IgD-negative memory B cell (primary cell): ENCODE results near the gene STMN3. TPM values are rescaled to one million over a fixed set of nuclear protein-coding genes. Genes with fewer than 3 reads are reported as not detected.

ENCODE experiments used
- H3K27ac Mint-ChIP-seq, 3 donors: one replicate each; pipeline ENCODE4 v1.8.0; 2020 to 2022; ENCODE audit warnings: mild to moderate bottlenecking in 3 of 3, mixed read lengths in 3 of 3, moderate library complexity in 1 of 3
- H3K27me3 Mint-ChIP-seq: one replicate; pipeline ENCODE4 v1.8.0; 2021; ENCODE audit warnings: mixed read lengths
- H3K36me3 Mint-ChIP-seq: one replicate; pipeline ENCODE4 v1.8.0; 2020; ENCODE audit warnings: mild to moderate bottlenecking, mixed read lengths
- H3K4me1 Mint-ChIP-seq, 3 donors: one replicate each; pipeline ENCODE4 v1.8.0; 2020 to 2022; ENCODE audit warnings: mixed read lengths in 3 of 3, mild to moderate bottlenecking in 1 of 3
- H3K4me3 Mint-ChIP-seq, 4 donors: one replicate each; pipeline ENCODE4 v1.8.0; 2020 to 2022; ENCODE audit warnings: mild to moderate bottlenecking in 4 of 4, mixed read lengths in 4 of 4, moderate library complexity in 3 of 4
- H3K9me3 Mint-ChIP-seq, 3 donors: one replicate each; pipeline ENCODE4 v1.8.0; 2020 to 2021; ENCODE audit warnings: mixed read lengths in 3 of 3, mild to moderate bottlenecking in 1 of 3
- polyA plus RNA-seq: library from polyadenylated mRNA; unstranded; fragments of 300-500 nt; fragmentation: Illumina TruSeq; gene quantifications from one replicate; pipeline ENCODE4 v1.2.3, GENCODE V29; 2021

The STMN3 gene
- polyA plus RNA-seq, 1 donor from 2014 or later, result 2.7 TPM

GRCh38 chr20:63695424-63696305 lies 42.4 kb upstream of the STMN3 start:
- Mint-ChIP-seq H3K36me3 (no peaks in the 10 kb centered on the region), H3K27ac (no peak overlapping the region), H3K9me3 (no peaks in the 10 kb centered on the region), H3K4me3 (no peak overlapping the region), H3K27me3 (no peaks in the 10 kb centered on the region), H3K4me1 (peaks cover 0 to 4% (median 0%) of the 10 kb centered on the region in 3 donors)

DNA sequence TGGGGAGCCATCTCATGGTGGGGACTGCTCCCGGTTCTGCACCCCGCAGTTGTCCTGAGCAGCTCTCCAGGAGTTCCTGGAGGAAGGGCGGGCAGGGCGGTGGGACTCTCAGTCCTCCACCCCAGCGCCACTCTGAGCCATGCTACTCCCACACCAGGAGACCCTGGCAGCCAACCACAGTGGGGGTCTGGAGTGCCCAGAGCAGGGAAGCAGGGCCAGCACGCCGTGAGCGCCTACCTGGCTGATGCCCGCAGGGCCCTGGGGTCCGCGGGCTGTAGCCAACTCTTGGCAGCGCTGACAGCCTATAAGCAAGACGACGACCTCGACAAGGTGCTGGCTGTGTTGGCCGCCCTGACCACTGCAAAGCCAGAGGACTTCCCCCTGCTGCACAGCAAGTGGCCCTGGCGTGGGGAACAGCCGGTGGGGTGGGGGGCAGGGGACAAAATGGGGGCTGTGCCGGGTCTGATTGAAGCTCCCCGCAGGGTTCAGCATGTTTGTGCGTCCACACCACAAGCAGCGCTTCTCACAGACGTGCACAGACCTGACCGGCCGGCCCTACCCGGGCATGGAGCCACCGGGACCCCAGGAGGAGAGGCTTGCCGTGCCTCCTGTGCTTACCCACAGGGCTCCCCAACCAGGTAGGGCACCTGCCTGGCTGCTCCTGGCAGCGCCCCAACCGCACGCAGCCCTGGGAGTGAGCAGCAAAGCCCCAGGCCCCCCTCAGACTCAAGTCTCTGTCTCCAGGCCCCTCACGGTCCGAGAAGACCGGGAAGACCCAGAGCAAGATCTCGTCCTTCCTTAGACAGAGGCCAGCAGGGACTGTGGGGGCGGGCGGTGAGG lies 41.6 kb upstream of the STMN3 start:
- Mint-ChIP-seq H3K36me3 (no peaks in the 10 kb centered on the region), H3K9me3 (no peaks in the 10 kb centered on the region), H3K4me3 (no peak overlapping the region), H3K4me1 (peaks cover 0 to 4% (median 0%) of the 10 kb centered on the region in 3 donors), H3K27me3 (no peaks in the 10 kb centered on the region), H3K27ac (no peak overlapping the region)

- peak overlapping the region in 1 of 4 donors; percentile 8 for H3K4me3 Mint-ChIP-seq
- H3K27me3 Mint-ChIP-seq, result no peaks in the 10 kb centered on the region
- no peaks in the 10 kb centered on the region for H3K36me3 Mint-ChIP-seq
- no peaks in the 10 kb centered on the region for H3K9me3 Mint-ChIP-seq
- peaks cover 0 to 4% (median 0%) of the 10 kb centered on the region in 3 donors for H3K4me1 Mint-ChIP-seq
- no peak overlapping the region for H3K27ac Mint-ChIP-seq
Measured at GRCh38 chr20:63693733-63694583, 40.7 kb upstream of the STMN3 start.

DNA sequence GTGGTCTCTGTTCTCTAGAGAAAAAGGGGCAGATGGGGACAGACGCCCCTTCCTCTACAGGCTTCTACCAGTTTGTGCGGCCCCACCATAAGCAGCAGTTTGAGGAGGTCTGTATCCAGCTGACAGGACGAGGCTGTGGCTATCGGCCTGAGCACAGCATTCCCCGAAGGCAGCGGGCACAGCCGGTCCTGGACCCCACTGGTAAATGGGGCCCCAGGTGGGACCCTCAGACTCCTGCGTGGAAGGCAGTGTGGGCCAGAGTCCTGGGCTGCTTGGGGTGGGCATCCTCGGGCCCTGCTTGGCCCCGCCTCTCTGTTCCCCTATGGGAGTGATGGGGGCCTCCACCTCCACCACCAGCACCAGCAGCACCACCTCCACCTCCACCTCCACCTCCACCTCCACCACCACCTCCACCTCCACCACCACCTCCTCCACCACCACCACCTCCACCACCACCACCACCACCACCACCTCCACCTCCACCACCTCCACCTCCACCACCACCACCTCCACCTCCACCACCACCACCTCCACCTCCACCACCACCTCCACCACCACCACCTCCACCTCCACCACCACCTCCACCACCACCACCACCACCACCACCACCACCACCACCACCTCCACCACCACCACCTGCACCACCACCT lies 40.0 kb upstream of the STMN3 start:
- H3K36me3 Mint-ChIP-seq, result no peaks in the 10 kb centered on the region
- H3K27ac Mint-ChIP-seq, result peak overlapping the region in 1 of 3 donors; percentile 39
- H3K9me3 Mint-ChIP-seq, result no peaks in the 10 kb centered on the region
- peaks cover 0 to 4% (median 0%) of the 10 kb centered on the region in 3 donors for H3K4me1 Mint-ChIP-seq
- no peak overlapping the region for H3K4me3 Mint-ChIP-seq
- no peaks in the 10 kb centered on the region for H3K27me3 Mint-ChIP-seq

DNA sequence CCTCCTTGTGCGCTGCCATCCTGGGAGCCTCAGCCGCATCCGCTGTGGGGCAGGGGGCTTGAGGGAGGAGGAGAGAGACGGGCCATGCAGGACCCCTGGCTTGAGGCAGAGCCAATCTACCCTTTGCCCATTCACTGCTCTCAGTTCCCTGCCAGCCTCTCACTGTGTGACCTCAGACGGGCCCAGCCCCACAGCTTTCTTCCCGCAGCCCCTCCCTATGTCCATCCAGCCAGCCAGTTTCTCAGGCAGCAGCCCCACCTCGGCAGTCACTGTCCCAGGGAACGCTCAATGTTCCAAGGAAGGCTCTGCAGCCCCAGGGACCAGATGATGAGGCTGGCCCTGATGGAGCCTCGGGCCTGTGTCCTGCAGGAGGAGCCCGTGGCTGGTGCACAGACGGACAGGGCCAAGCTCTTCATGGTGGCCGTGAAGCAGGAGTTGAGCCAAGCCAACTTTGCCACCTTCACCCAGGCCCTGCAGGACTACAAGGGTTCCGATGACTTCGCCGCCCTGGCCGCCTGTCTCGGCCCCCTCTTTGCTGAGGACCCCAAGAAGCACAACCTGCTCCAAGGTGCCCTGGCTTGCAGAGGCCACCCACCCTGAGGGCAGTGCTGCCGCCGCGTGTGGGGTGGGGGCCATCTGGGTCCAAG lies 39.3 kb upstream of the STMN3 start:
- no peak overlapping the region for H3K4me3 Mint-ChIP-seq
- H3K9me3 Mint-ChIP-seq, result no peaks in the 10 kb centered on the region
- peak overlapping the region in 2 of 3 donors; percentile 25 to 39 for H3K27ac Mint-ChIP-seq

DNA sequence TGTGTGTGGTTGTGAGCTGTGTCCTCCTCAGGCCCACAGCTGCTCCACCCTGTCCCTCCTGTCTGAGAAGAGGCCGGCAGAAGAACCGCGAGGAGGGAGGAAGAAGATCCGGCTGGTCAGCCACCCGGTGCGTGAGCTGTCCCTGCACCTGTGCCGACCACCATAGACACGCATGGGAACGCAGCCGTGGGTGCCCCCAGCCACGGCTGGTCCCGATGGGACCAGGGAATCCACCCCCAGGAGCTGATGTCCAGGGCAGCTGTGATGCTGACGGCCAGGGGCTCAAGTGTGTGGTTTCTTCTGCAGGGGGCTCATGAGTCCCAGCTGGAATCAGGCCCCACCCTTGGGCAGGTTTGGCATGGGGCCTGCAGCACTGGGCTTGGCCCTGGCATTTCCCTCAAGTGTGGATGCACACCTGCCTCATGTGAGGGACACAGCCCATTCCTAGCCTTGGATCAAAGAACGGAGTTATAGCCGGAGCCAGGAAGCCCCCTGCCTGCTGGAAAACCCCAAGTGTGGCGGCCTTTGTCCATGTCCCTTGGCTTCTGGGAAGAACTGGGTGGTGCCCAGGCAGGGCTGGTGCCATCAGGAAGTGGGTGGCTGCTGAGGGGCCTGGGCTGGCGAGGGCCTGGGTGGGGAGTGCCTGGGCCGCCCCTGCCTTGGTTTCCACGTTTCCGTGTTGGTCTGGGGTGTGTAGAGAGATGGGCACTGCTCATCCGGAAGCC lies 38.6 kb upstream of the STMN3 start:
- Mint-ChIP-seq H3K4me1 (peaks cover 0 to 2% (median 0%) of the 10 kb centered on the region in 3 donors), H3K27me3 (no peaks in the 10 kb centered on the region), H3K27ac (peak overlapping the region in 1 of 3 donors; percentile 53), H3K36me3 (no peaks in the 10 kb centered on the region), H3K9me3 (no peaks in the 10 kb centered on the region), H3K4me3 (no peak overlapping the region)

More for the DNA sequence above, 39.3 kb upstream of the STMN3 start:
- Mint-ChIP-seq H3K4me1 (peaks cover 0 to 4% (median 0%) of the 10 kb centered on the region in 3 donors), H3K27me3 (no peaks in the 10 kb centered on the region), H3K36me3 (no peaks in the 10 kb centered on the region)

DNA sequence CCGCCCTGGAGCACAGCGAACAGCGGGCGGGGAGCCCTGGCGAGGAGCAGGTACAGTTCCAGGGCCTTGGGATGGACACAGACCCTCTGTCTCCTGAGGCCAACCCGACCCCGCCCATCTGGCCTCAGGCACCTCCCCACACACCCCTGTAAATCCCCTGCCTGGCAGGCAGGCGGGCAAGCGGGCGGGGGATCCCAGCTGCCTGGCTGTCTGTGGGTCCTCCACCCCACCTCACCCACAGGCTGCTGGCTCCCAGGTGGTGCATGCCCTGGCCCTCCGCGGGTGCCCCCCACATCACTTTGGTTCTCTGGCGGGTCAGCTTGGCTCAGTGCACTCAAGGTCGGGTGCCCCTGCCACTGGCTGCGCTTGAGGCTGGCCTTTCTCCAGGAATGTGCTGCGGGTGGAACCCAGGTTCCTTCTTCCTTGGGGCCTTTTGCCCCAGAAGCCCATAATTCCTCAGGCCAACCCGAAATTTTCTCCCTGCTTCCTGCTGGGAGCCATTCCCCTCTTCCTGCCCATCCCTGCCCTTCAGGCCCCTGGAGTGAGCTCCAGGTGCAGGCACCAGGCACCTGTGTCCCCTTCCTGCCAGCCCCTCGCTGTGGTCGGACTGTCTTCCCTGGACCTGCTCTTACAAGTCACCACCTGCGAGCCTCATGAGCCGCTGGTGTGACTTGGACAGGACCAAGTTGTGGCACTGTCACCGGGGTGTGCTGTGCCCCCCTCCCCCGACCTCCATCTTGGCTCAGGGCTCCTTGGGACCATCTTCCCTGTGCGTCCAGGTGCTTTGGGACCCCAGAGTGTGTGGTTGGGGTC lies 37.9 kb upstream of the STMN3 start:
- no peaks in the 10 kb centered on the region for H3K9me3 Mint-ChIP-seq
- H3K36me3 Mint-ChIP-seq, result no peaks in the 10 kb centered on the region
- peaks cover 0 to 2% (median 0%) of the 10 kb centered on the region in 3 donors for H3K4me1 Mint-ChIP-seq
- H3K4me3 Mint-ChIP-seq, result peak overlapping the region in 1 of 4 donors; percentile 69
- no peaks in the 10 kb centered on the region for H3K27me3 Mint-ChIP-seq
- H3K27ac Mint-ChIP-seq, result peak overlapping the region in 1 of 3 donors; percentile 53

GRCh38 chr20:63690003-63690897 lies 37.0 kb upstream of the STMN3 start:
- Mint-ChIP-seq H3K4me1 (peaks cover 0 to 2% (median 0%) of the 10 kb centered on the region in 3 donors), H3K9me3 (no peaks in the 10 kb centered on the region), H3K36me3 (no peaks in the 10 kb centered on the region), H3K27ac (no peak overlapping the region), H3K27me3 (no peaks in the 10 kb centered on the region), H3K4me3 (no peak overlapping the region)

DNA sequence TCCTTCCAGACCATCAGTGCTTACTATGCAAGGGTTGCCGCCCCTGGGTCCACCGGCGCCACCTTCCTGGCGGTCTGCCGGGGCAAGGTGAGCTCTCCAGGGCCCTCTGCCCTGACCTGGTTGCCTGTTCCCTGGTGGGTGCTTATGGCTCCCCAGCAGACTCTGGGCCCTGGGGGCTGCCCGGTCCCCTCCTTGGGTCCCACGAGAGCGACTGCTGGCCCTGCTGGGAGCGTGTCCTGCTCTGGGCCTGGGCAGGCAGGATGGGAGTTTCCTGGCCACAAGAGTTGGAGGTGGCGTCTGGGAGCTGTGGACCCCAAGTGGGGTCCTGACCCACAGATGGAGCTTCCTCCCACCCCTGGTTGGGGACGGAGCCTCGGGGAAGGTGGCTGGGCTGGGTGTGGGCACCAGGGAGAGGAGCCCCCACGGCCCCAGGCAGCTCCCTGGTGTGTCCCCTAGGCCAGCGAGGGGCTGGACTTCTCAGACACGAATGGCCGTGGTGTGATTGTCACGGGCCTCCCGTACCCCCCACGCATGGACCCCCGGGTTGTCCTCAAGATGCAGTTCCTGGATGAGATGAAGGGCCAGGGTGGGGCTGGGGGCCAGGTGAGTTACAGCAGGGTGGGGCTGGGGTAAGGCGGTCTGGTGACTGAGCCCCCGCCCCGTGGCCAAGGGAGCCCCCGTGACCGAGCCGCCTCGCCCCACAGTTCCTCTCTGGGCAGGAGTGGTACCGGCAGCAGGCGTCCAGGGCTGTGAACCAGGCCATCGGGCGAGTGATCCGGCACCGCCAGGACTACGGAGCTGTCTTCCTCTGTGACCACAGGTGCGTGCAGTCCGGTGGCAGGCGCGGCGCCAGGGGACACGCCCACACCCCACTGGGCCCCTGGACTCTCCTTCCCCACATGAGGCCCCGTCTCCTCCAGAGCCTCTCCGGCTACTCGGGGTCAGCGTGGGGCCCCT lies 36.1 kb upstream of the STMN3 start:
- H3K4me1 Mint-ChIP-seq, result peaks cover 0 to 2% (median 0%) of the 10 kb centered on the region in 3 donors
- H3K4me3 Mint-ChIP-seq, result no peak overlapping the region
- H3K27ac Mint-ChIP-seq, result no peak overlapping the region
- H3K9me3 Mint-ChIP-seq, result no peaks in the 10 kb centered on the region
- H3K27me3 Mint-ChIP-seq, result no peaks in the 10 kb centered on the region
- H3K36me3 Mint-ChIP-seq, result no peaks in the 10 kb centered on the region

DNA sequence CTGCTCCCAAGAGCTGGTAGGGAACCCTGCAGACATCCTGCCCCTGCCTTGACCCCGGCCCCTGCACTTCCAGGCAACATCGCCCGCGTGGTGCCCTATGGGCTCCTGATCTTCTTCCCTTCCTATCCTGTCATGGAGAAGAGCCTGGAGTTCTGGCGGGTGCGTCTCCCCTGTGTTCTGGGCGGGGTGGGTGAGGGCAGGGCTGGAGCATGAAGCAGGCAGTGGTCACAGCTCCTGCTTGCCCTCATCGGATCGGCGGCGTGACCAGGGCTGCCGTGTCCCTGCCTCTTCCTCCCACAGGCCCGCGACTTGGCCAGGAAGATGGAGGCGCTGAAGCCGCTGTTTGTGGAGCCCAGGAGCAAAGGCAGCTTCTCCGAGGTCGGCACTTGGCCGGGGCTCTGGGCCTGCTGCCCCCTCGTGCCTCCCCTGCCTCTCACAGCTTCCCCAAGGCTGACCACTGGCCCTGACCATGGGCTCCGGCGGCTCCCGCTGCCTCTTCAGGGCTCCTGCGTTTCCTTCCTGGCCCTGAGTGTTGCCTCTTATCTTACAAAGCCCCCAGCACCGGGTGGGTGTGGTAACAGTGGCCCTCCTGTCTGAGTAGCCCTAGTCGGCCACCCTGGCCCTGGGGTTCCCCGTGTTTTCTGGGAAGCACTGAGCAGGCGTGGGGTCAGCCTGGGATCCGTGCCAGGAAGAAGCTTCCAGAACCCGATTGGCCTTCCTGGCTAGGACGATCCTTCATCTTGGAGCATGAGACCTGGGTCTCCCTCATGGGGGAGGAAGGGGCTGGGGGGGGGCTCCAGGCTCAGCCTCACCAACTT lies 35.2 kb upstream of the STMN3 start:
- no peak overlapping the region for H3K4me3 Mint-ChIP-seq
- no peak overlapping the region for H3K27ac Mint-ChIP-seq

More for the DNA sequence above, 35.2 kb upstream of the STMN3 start:
- no peaks in the 10 kb centered on the region for H3K27me3 Mint-ChIP-seq
- H3K9me3 Mint-ChIP-seq, result no peaks in the 10 kb centered on the region
- no peaks in the 10 kb centered on the region for H3K36me3 Mint-ChIP-seq
- peaks cover 0 to 2% (median 0%) of the 10 kb centered on the region in 3 donors for H3K4me1 Mint-ChIP-seq
